Uterus (tissue), 2 donors: ENCODE data around the gene ARAP2.

ENCODE experiments used
- POLR2A ChIP-seq, 2 donors: fragments of 450-650 bp; IDR thresholded peaks; one replicate each; pipeline ENCODE4 v1.6.1; 2016; ENCODE audit warnings: antibody characterized with exemption in 2 of 2, mild to moderate bottlenecking in 1 of 2, moderate library complexity in 1 of 2
- TF ChIP-seq, protein P1 (sequence below), 4 experiments: fragments of 200-600 bp in 2 of 4; fragments of 450-650 bp in 2 of 4; sonication (generic) in 2 of 4; IDR thresholded peaks; one replicate each; pipeline ENCODE4 v1.5.1; 2016 to 2019; ENCODE audit warnings: antibody characterized with exemption in 4 of 4, mild to moderate bottlenecking in 2 of 4, moderate library complexity in 1 of 4

DNA sequence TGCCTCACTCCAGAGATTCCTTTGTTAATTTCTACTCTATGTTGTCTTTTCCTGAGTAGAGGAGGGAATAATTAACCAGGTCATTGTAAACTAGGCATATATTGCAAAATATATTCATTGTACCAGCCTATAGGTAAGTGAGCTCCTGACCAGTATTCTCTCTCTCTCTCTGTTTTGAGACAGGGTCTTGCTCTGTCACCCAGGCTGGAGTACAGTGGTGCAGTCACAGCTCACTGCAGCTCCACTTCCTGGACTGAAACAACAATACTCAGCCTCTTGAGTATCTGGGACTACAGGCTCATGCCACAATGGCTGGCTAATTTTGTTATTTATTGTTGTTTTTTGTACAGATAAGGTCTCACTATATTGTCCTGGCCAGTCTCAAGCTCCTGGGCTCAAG is 198.3 kb downstream of the ARAP2 start:
- TF ChIP-seq, protein P1, sequence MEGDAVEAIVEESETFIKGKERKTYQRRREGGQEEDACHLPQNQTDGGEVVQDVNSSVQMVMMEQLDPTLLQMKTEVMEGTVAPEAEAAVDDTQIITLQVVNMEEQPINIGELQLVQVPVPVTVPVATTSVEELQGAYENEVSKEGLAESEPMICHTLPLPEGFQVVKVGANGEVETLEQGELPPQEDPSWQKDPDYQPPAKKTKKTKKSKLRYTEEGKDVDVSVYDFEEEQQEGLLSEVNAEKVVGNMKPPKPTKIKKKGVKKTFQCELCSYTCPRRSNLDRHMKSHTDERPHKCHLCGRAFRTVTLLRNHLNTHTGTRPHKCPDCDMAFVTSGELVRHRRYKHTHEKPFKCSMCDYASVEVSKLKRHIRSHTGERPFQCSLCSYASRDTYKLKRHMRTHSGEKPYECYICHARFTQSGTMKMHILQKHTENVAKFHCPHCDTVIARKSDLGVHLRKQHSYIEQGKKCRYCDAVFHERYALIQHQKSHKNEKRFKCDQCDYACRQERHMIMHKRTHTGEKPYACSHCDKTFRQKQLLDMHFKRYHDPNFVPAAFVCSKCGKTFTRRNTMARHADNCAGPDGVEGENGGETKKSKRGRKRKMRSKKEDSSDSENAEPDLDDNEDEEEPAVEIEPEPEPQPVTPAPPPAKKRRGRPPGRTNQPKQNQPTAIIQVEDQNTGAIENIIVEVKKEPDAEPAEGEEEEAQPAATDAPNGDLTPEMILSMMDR (IDR thresholded peaks at IDR 0.05): no peak
- no peak for TF ChIP-seq POLR2A (IDR thresholded peaks at IDR 0.05)
